HepG2 (cell line): ENCODE results near the gene CHCHD6. TPM values are rescaled to one million over a fixed set of nuclear protein-coding genes. Genes with fewer than 3 reads are reported as not detected.

Experiments
- ATAC-seq: fragments of 200-7000 bp; cut with Tn5 transposase; 3 replicates; pipeline ENCODE4 v1.9.1; 2020; ENCODE audit warnings: mild to moderate bottlenecking, moderate library complexity
- BruUV-seq: library from RNA; stranded (reverse); fragments of 400-500 nt; replicated peaks from 2 replicates; lab custom pipeline; 2021; lab: Mats Ljungman, UMichigan
- CTCF ChIA-PET: fragments of 300-600 bp; formaldehyde crosslinking; extraction: SDS; loops from one replicate; lab custom pipeline; 2021; ENCODE audit warnings: low total read pairs, inconsistent platforms, low intra/inter-chr PET ratio; lab: Yijun Ruan, JAX
- POLR2A ChIA-PET: fragments of 350-600 bp; sonication (Branson Sonifier 250); formaldehyde crosslinking; loops from one replicate; lab custom pipeline; 2020; ENCODE audit warnings: antibody characterized with exemption, inconsistent platforms; lab: Yijun Ruan, JAX
- DNase-seq: peaks from one replicate; pipeline ENCODE4 v3.0.0-alpha.2; 2015; ENCODE audit warnings: low spot score
- FAIRE-seq: peaks from 3 replicates; lab custom pipeline; 2011; peaks lifted over from hg19 to GRCh38; lab: Jason Lieb, UNC
- H2AFZ ChIP-seq: one replicate; pipeline ENCODE4 v1.6.1; 2011; ENCODE audit warnings: low read length, inconsistent platforms
- H3K27ac ChIP-seq: fragments of 300-600 bp; 3 replicates; pipeline ENCODE4 v1.8.0; 2011; ENCODE audit warnings: mixed run types, mild to moderate bottlenecking, mixed read lengths, low read length, inconsistent platforms; ENCODE audit not compliant: insufficient read depth; ENCODE audit errors: extremely low read length
- H3K27me3 ChIP-seq, 2 experiments: fragments of 200-600 bp in 1 of 2; 2 replicates in 1 of 2; 3 replicates in 1 of 2; pipeline versions ENCODE4 v1.6.0 to v1.8.0; 2011; ENCODE audit warnings: low read length in 2 of 2, mild to moderate bottlenecking in 2 of 2, moderate library complexity in 2 of 2, inconsistent platforms in 1 of 2; ENCODE audit not compliant: insufficient read depth in 2 of 2, control insufficient read depth in 1 of 2
- H3K36me3 ChIP-seq, 2 experiments: fragments of 200-600 bp in 1 of 2; replicated peaks in 1 of 2; 2 replicates in 1 of 2; 3 replicates in 1 of 2; pipeline versions ENCODE4 v1.5.1 to v1.8.0; 2011; ENCODE audit warnings: low read length in 2 of 2, inconsistent platforms in 1 of 2; ENCODE audit not compliant: insufficient read depth in 2 of 2, control insufficient read depth in 1 of 2
- H3K4me1 ChIP-seq: 2 replicates; pipeline ENCODE4 v1.5.1; 2012; ENCODE audit warnings: low read length, inconsistent platforms; ENCODE audit not compliant: insufficient read depth
- H3K4me2 ChIP-seq: 2 replicates; pipeline ENCODE4 v1.6.0; 2011; ENCODE audit warnings: low read depth, low read length, inconsistent platforms
- H3K4me3 ChIP-seq, 3 experiments: fragments of 200-600 bp in 1 of 3; sonication (generic), shearing (Covaris generic) in 1 of 3; replicated peaks in 1 of 3; 2 replicates each; pipeline ENCODE4 v1.5.1; 2011 to 2016; ENCODE audit warnings: low read length in 3 of 3, inconsistent platforms in 2 of 3, low read depth in 2 of 3, mild to moderate bottlenecking in 2 of 3, control low read depth in 1 of 3, mixed read lengths in 1 of 3; ENCODE audit not compliant: insufficient read depth in 1 of 3
- H3K79me2 ChIP-seq: one replicate; pipeline ENCODE4 v1.6.1; 2011; ENCODE audit warnings: low read length, inconsistent platforms; ENCODE audit not compliant: insufficient read depth
- H3K9ac ChIP-seq: 2 replicates; pipeline ENCODE4 v1.6.0; 2011; ENCODE audit warnings: mild to moderate bottlenecking, low read depth, low read length, inconsistent platforms; ENCODE audit not compliant: insufficient read depth
- H3K9me3 ChIP-seq: 2 replicates; pipeline ENCODE4 v1.5.1; 2012; ENCODE audit warnings: mild to moderate bottlenecking, low read length
- H4K20me1 ChIP-seq: 2 replicates; pipeline ENCODE4 v1.6.0; 2011; ENCODE audit warnings: inconsistent platforms, mild to moderate bottlenecking, low read length, moderate library complexity; ENCODE audit not compliant: insufficient read depth
- BORCS8-MEF2B ChIP-seq: sonication (generic); formaldehyde crosslinking; IDR thresholded peaks from 2 replicates; pipeline ENCODE4 v1.8.0; 2022; ENCODE audit warnings: mild to moderate bottlenecking, missing genetic modification reagents
- CHCHD3 ChIP-seq: sonication (generic); formaldehyde crosslinking; IDR thresholded peaks from 2 replicates; pipeline ENCODE4 v1.8.0; 2022; ENCODE audit warnings: mild to moderate bottlenecking, missing genetic modification reagents, moderate library complexity
- FLYWCH1 ChIP-seq: sonication (generic); formaldehyde crosslinking; IDR thresholded peaks from 2 replicates; pipeline ENCODE4 v1.8.1; 2023; ENCODE audit warnings: mild to moderate bottlenecking, missing genetic modification reagents
- HNF4G ChIP-seq, 2 experiments: sonication (generic) in 1 of 2; formaldehyde crosslinking in 1 of 2; IDR thresholded peaks; 2 replicates each; pipeline versions ENCODE4 v1.4.0 to v1.6.1; 2011 to 2020; ENCODE audit warnings: borderline replicate concordance in 2 of 2, low read depth in 2 of 2, mild to moderate bottlenecking in 2 of 2, low read length in 1 of 2, missing genetic modification reagents in 1 of 2, moderate library complexity in 1 of 2
- HOXD1 ChIP-seq: sonication (generic); formaldehyde crosslinking; IDR thresholded peaks from 2 replicates; pipeline ENCODE4 v1.5.0; 2020; ENCODE audit warnings: missing genetic modification reagents
- IRF9 ChIP-seq: sonication (generic); formaldehyde crosslinking; IDR thresholded peaks from 2 replicates; pipeline ENCODE4 v1.8.0; 2022; ENCODE audit warnings: missing genetic modification reagents, mild to moderate bottlenecking, borderline replicate concordance
- KAT2B ChIP-seq: fragments of 150-350 bp; IDR thresholded peaks from 2 replicates; pipeline ENCODE4 v1.6.1; 2014; ENCODE audit warnings: low read depth, low read length, borderline replicate concordance
- KLF15 ChIP-seq: sonication (generic); formaldehyde crosslinking; IDR thresholded peaks from 2 replicates; pipeline ENCODE4 v1.8.1; 2023; ENCODE audit warnings: borderline replicate concordance, mild to moderate bottlenecking, inconsistent platforms, missing genetic modification reagents, mixed read lengths
- MAF1 ChIP-seq: sonication (generic); formaldehyde crosslinking; IDR thresholded peaks from 2 replicates; pipeline ENCODE4 v1.5.0; 2020; ENCODE audit warnings: missing genetic modification reagents, borderline replicate concordance
- RXRA ChIP-seq: sonication (generic); formaldehyde crosslinking; IDR thresholded peaks from 2 replicates; pipeline ENCODE4 v1.5.1; 2020; ENCODE audit warnings: missing genetic modification reagents
- SNAPC5 ChIP-seq: sonication (generic); formaldehyde crosslinking; IDR thresholded peaks from 2 replicates; pipeline ENCODE4 v1.8.1; 2023; ENCODE audit warnings: mild to moderate bottlenecking, missing genetic modification reagents, borderline replicate concordance
- SP2 ChIP-seq: sonication (generic); formaldehyde crosslinking; IDR thresholded peaks from 2 replicates; pipeline ENCODE4 v1.5.1; 2020; ENCODE audit warnings: mild to moderate bottlenecking, missing genetic modification reagents
- TCF7L2 ChIP-seq: IDR thresholded peaks from 2 replicates; pipeline ENCODE4 v1.6.1; 2011; ENCODE audit warnings: mild to moderate bottlenecking, low read depth, low read length, moderate library complexity
- TFE3 ChIP-seq: IDR thresholded peaks from 2 replicates; pipeline ENCODE4 v1.6.1; 2016
- YY1 ChIP-seq: IDR thresholded peaks from 2 replicates; pipeline ENCODE4 v1.6.1; 2011; ENCODE audit warnings: low read length, low read depth, moderate library complexity, mild to moderate bottlenecking; ENCODE audit not compliant: insufficient read depth, insufficient replicate concordance
- ZBTB42 ChIP-seq: sonication (generic); formaldehyde crosslinking; IDR thresholded peaks from 2 replicates; pipeline ENCODE4 v1.5.0; 2020; ENCODE audit warnings: mild to moderate bottlenecking, missing genetic modification reagents
- ZNF24 ChIP-seq: fragments of 450-650 bp; IDR thresholded peaks from 2 replicates; pipeline ENCODE4 v1.6.1; 2017; ENCODE audit warnings: antibody characterized with exemption, mild to moderate bottlenecking
- ZNF713 ChIP-seq: sonication (generic); formaldehyde crosslinking; IDR thresholded peaks from 2 replicates; pipeline ENCODE4 v1.4.0; 2020; ENCODE audit warnings: mild to moderate bottlenecking, missing genetic modification reagents
- ZNF780A ChIP-seq: sonication (generic); formaldehyde crosslinking; IDR thresholded peaks from 2 replicates; pipeline ENCODE4 v1.8.0; 2022; ENCODE audit warnings: mild to moderate bottlenecking, missing genetic modification reagents, moderate library complexity
- ZZZ3 ChIP-seq: sonication (generic); formaldehyde crosslinking; IDR thresholded peaks from 2 replicates; pipeline ENCODE4 v1.4.0; 2020; ENCODE audit warnings: missing genetic modification reagents, mild to moderate bottlenecking, borderline replicate concordance
- WGBS: methylation state at CpG from one replicate; pipeline ENCODE4 v1.1.6; 2017; ENCODE audit warnings: low lambda C conversion rate; 5-methylcytosine and 5-hydroxymethylcytosine counted together
- in situ Hi-C: cut with HindIII; loops from 2 replicates; pipeline ENCODE4 v1.10.0; 2017; ENCODE audit warnings: low pct_unique_long_range_greater_than_20kb; ENCODE audit not compliant: extremely low pct_ligation_motif_present
- intact Hi-C: fragments of 100-400 bp; cut with micrococcal nuclease; formaldehyde crosslinking; loops from one replicate; pipeline ENCODE4 v1.10.0; 2022; ENCODE audit not compliant: unreplicated experiment
- polyA plus RNA-seq, 8 experiments: library from polyadenylated mRNA; depleted of rRNA in 3 of 8; stranded (reverse) in 7 of 8; unstranded in 1 of 8; fragments of >200 nt; fragmentation: Illumina TruSeq in 4 of 8; extraction: Trizol in 4 of 8; gene quantifications; 2 replicates each; pipeline versions ENCODE4 v1.2.1 to v1.2.3, GENCODE V29; 2011 to 2016; ENCODE audit warnings: low read depth in 4 of 8, missing spikeins in 1 of 8, mixed read lengths in 1 of 8; ENCODE audit not compliant: insufficient read depth in 1 of 8
- total RNA-seq, 5 experiments: library from RNA; depleted of rRNA; stranded (reverse); fragments of >200 nt; fragmentation: Illumina TruSeq; extraction: Trizol; gene quantifications; 2 replicates each; pipeline ENCODE4 v1.2.3, GENCODE V29; 2016; ENCODE audit warnings: low read depth in 1 of 5

Gene CHCHD6
- total and polyA plus RNA-seq, 2 of the 13 experiments (the other 11 are each of a cell fraction or from before 2014, with no cell fraction given) = 20.3 to 20.8 TPM

- H3K27ac ChIP-seq = no peak overlapping the region
- POLR2A ChIA-PET = no interaction called here
- H3K9me3 ChIP-seq = no peaks in the 10 kb centered on the region
- H3K27me3 ChIP-seq = no peaks in the 10 kb centered on the region
- WGBS = 93% methylated on average over 8 of the region's 10 CpGs
- H4K20me1 ChIP-seq = no peaks in the 10 kb centered on the region
- no peaks in the 10 kb centered on the region for H3K4me1 ChIP-seq
- H3K9ac ChIP-seq = no peak overlapping the region
- H3K79me2 ChIP-seq = no peaks in the 10 kb centered on the region
- DNase-seq (no peak), ATAC-seq (no peak), FAIRE-seq (no peak)
- in situ Hi-C loops (no loop called here), intact Hi-C loops (no loop called here)
- H3K36me3 ChIP-seq = peaks cover 0 to 7% of the 10 kb centered on the region in 2 experiments; a peak in 1 of 5 replicates
- no TSS peak for BruUV-seq
- H3K4me2 ChIP-seq = no peak overlapping the region
- CTCF ChIA-PET = no interaction called here
- no peak for TF ChIP-seq IRF9 (CRISPR knock-in tag)
- no peak for TF ChIP-seq FLYWCH1 (CRISPR knock-in tag)
- TF ChIP-seq ZNF24 = no peak
- TF ChIP-seq HNF4G (IDR thresholded peaks at IDR 0.05; ENCODE audit: borderline replicate concordance, low read depth, low read length) = no peak
- TF ChIP-seq HNF4G (CRISPR knock-in tag; IDR thresholded peaks at IDR 0.05; ENCODE audit: borderline replicate concordance, low read depth) = no peak
- TF ChIP-seq YY1 = no peak
- TF ChIP-seq SP2 = no peak
- no peak for TF ChIP-seq TFE3 (CRISPR knock-in tag)
- TF ChIP-seq RXRA (CRISPR knock-in tag) = no peak
- TF ChIP-seq ZBTB42 (CRISPR knock-in tag) = no peak
- no peak for TF ChIP-seq CHCHD3 (CRISPR knock-in tag)
- no peak for TF ChIP-seq KAT2B
- TF ChIP-seq BORCS8-MEF2B = no peak
- TF ChIP-seq HOXD1 (CRISPR knock-in tag) = no peak
- no peak for TF ChIP-seq ZNF780A (CRISPR knock-in tag)
- no peak for TF ChIP-seq ZNF713 (CRISPR knock-in tag)
- TF ChIP-seq TCF7L2 = no peak
- no peak for TF ChIP-seq KLF15 (CRISPR knock-in tag)
- TF ChIP-seq MAF1 (CRISPR knock-in tag) = no peak
- no peak for TF ChIP-seq SNAPC5 (CRISPR knock-in tag)
- TF ChIP-seq ZZZ3 (CRISPR knock-in tag) = no peak
- H2AFZ ChIP-seq = no peak overlapping the region
- no peak overlapping the region for H3K4me3 ChIP-seq
Observed at GRCh38 chr3:126952261-126952982, 248.4 kb downstream of the CHCHD6 start.
